VCaP (cell line): ENCODE measurements around the gene ATRNL1.

Experiments
- H3K27ac ChIP-seq: fragments of 450-650 bp; 2 replicates; pipeline ENCODE4 v1.5.1; 2017
- TF ChIP-seq, protein P1 (sequence below): fragments of 450-650 bp; conservative IDR thresholded peaks from 2 replicates; pipeline ENCODE4 v1.5.1; 2017; ENCODE audit warnings: mild to moderate bottlenecking, moderate library complexity

ATRNL1 gene

GRCh38 chr10:115580239-115580638 is 487.1 kb downstream of the ATRNL1 start:
- TF ChIP-seq, protein P1, sequence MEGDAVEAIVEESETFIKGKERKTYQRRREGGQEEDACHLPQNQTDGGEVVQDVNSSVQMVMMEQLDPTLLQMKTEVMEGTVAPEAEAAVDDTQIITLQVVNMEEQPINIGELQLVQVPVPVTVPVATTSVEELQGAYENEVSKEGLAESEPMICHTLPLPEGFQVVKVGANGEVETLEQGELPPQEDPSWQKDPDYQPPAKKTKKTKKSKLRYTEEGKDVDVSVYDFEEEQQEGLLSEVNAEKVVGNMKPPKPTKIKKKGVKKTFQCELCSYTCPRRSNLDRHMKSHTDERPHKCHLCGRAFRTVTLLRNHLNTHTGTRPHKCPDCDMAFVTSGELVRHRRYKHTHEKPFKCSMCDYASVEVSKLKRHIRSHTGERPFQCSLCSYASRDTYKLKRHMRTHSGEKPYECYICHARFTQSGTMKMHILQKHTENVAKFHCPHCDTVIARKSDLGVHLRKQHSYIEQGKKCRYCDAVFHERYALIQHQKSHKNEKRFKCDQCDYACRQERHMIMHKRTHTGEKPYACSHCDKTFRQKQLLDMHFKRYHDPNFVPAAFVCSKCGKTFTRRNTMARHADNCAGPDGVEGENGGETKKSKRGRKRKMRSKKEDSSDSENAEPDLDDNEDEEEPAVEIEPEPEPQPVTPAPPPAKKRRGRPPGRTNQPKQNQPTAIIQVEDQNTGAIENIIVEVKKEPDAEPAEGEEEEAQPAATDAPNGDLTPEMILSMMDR, result no peak
- H3K27ac ChIP-seq, result no peak overlapping the region

GRCh38 chr10:115593060-115593459 is 499.9 kb downstream of the ATRNL1 start:
- TF ChIP-seq, protein P1, result no peak
- no peak overlapping the region for H3K27ac ChIP-seq

DNA sequence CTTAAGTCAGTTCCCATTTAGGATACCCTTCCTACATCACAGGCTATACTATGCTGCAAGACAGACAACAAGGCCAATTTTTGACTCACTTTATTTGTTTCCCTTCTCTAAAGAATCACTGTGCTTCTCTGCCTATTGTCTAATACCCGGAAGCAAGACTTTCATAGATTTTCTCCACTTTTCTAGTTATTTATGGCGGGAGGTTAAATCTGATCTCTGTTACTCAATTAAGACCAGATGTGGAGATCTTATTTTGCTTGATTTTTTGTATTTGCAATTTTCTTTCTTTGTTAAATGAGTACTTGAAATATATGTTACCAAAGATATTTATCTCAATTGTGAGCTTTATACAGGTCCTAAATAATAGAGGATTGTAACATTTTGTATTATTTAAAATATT is 511.5 kb downstream of the ATRNL1 start:
- no peak overlapping the region for H3K27ac ChIP-seq
- TF ChIP-seq, protein P1, result no peak

DNA sequence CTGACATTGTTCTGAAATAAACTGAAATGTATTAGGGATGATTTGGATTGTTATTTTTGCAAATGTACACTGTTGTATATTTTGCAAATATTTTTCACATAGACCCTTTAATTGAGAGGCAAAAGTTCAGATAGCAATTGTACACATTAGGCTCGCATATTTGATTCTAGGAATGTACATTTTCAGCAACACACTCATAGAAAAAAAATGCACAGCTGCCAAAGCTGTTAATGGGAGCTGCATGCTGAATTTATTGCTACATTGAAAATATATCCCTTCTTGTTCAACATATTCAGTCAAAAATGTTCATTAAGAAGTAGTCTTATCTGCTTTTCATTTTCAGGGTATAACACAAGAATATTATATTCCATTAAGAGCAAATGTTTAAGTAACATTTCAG is 512.9 kb downstream of the ATRNL1 start:
- TF ChIP-seq, protein P1, result no peak
- no peak overlapping the region for H3K27ac ChIP-seq

GRCh38 chr10:115606741-115607140 is 513.6 kb downstream of the ATRNL1 start:
- TF ChIP-seq, protein P1, result no peak
- H3K27ac ChIP-seq, result no peak overlapping the region

DNA sequence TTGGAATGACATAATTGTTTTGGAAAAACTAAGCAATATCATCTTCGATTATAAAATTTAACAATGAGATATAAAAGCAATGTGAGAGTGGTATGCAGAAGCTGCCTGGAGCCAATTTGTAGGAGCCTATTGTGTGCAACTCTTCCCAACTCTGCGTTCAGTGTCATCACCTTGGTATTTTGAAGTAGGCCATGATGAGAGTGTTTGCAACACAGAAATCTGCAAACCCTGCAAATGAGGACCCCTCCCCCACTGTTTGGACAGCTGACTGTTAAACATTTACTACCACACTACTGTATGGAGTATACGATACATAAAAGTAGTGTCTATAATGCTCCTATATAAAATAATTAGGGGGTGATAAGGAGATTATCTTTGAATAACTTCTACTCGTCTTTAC is 531.3 kb downstream of the ATRNL1 start:
- TF ChIP-seq, protein P1, result no peak
- H3K27ac ChIP-seq, result no peak overlapping the region

DNA sequence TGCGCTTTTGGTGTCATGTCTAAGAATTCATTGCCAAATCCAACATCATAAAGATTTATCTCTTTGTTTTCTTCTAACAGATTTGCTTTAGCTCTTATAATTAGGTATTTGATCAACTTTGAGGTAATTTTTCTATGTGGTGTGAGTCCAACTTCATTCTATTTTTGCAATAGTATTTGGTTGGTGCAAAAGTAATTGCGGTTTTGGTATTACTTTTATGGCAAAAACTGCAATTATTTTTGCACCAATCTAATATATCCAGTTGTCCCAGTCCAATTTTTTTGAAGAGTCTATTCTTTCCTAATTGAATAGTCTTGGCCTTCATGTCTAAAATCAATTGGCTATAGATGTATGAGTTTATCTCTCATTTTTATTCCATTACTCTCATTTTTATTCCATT is 535.5 kb downstream of the ATRNL1 start:
- no peak overlapping the region for H3K27ac ChIP-seq
- TF ChIP-seq, protein P1, result no peak

DNA sequence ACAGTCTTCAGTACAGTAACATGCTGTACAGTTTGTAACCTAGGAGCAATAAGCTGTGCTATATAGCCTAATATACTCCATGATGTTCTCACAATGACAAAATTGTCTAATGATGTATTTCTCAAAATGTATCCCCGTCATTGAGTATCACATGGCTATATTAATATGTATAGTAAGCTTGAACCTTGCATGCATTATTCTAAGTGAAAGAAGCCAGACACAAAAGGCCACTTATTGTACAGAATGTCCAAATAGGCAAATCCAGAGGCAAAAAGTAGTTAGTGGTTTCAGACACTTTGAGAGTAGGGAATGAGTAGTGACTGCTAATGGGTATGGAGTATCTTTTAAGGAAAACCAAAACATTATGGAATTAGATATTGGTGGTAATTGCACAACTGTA is 545.1 kb downstream of the ATRNL1 start:
- TF ChIP-seq, protein P1, result no peak
- H3K27ac ChIP-seq, result no peak overlapping the region
